ENCODE data around the gene TRMT44.
"Not testable (repeated sequence)": the region's sequence is repeated elsewhere in the genome, so short reads cannot be mapped to it uniquely, and the experiment has no call there.

TRMT44 gene

GRCh38 chr4:8477676-8478075, 37.1 kb downstream of the TRMT44 start:
- no peak for DNase-seq (ENCODE audit: extremely low spot score)
- ChIA-PET POLR2A (no interaction called here), CTCF (interaction anchor here (2.9 kb wide), 1 partner anchor 9 kb away, joined by 10 read pairs; no protein-coding TSS in a partner anchor)
- TF ChIP-seq CTCF (IDR thresholded peaks at IDR 0.05; ENCODE audit: control extremely low read depth, extremely low read depth, low read depth, missing control alignments) = no peak

GRCh38 chr4:8478371-8478770, 37.8 kb downstream of the TRMT44 start:
- ChIA-PET CTCF (interaction anchor here (2.9 kb wide), 1 partner anchor 10 kb away, joined by 10 read pairs; no protein-coding TSS in a partner anchor), POLR2A (no interaction called here)
- no peak for TF ChIP-seq CTCF (IDR thresholded peaks at IDR 0.05; ENCODE audit: control extremely low read depth, extremely low read depth, low read depth, missing control alignments)
- DNase-seq (ENCODE audit: extremely low spot score) = no peak

GRCh38 chr4:8478801-8479744, 38.5 kb downstream of the TRMT44 start:
- ChIA-PET POLR2A (no interaction called here), CTCF (interaction anchor here (1.6 to 2.9 kb wide), 2 partner anchors 11 to 128 kb away, joined by 4 to 10 read pairs; no protein-coding TSS in a partner anchor)
- no peak for TF ChIP-seq CTCF (IDR thresholded peaks at IDR 0.05; ENCODE audit: control extremely low read depth, extremely low read depth, low read depth, missing control alignments)

GRCh38 chr4:8480221-8480620, 39.6 kb downstream of the TRMT44 start:
- no peak for DNase-seq (ENCODE audit: extremely low spot score)
- ChIA-PET CTCF (interaction anchor here (1.6 to 2.9 kb wide), 2 partner anchors 12 to 127 kb away, joined by 4 to 10 read pairs; no protein-coding TSS in a partner anchor), POLR2A (no interaction called here)
- no peak for TF ChIP-seq CTCF (IDR thresholded peaks at IDR 0.05; ENCODE audit: control extremely low read depth, extremely low read depth, low read depth, missing control alignments)

More at GRCh38 chr4:8478801-8479744, 38.5 kb downstream of the TRMT44 start:
- no peak for DNase-seq (ENCODE audit: extremely low spot score)

GRCh38 chr4:8486643-8487042, 46.1 kb downstream of the TRMT44 start:
- CTCF ChIA-PET; POLR2A ChIA-PET; DNase-seq (ENCODE audit: extremely low spot score): not testable (repeated sequence)

GRCh38 chr4:8488791-8489369, 48.3 kb downstream of the TRMT44 start:
- POLR2A ChIA-PET = no interaction called here
- CTCF ChIA-PET = interaction anchor here (1.3 kb wide), 1 partner anchor 20 kb away, joined by 3 read pairs; no protein-coding TSS in a partner anchor
- DNase-seq (ENCODE audit: extremely low spot score) = no peak

GRCh38 chr4:8491478-8491877, 50.9 kb downstream of the TRMT44 start:
- POLR2A ChIA-PET; DNase-seq (ENCODE audit: extremely low spot score): not testable (repeated sequence)
- CTCF ChIA-PET = interaction anchor here (0.8 kb wide), 1 partner anchor 16 kb away, joined by 3 read pairs; no protein-coding TSS in a partner anchor

More at GRCh38 chr4:8488791-8489369, 48.3 kb downstream of the TRMT44 start:
- no peak for TF ChIP-seq CTCF (IDR thresholded peaks at IDR 0.05; ENCODE audit: control extremely low read depth, extremely low read depth, low read depth, missing control alignments)

Measured in GM10248 (cell line).